ENCODE data around the gene SLC6A16. TPM values are rescaled to one million over a fixed set of nuclear protein-coding genes. Genes with fewer than 3 reads are reported as not detected.
"Not testable (repeated sequence)": the region's sequence is repeated elsewhere in the genome, so short reads cannot be mapped to it uniquely, and the experiment has no call there.

Gene SLC6A16
- total and polyA plus RNA-seq, 2 of the 8 experiments (the other 6 are each of a cell fraction or from before 2014, with no cell fraction given): 1.1 to 1.5 TPM

DNA sequence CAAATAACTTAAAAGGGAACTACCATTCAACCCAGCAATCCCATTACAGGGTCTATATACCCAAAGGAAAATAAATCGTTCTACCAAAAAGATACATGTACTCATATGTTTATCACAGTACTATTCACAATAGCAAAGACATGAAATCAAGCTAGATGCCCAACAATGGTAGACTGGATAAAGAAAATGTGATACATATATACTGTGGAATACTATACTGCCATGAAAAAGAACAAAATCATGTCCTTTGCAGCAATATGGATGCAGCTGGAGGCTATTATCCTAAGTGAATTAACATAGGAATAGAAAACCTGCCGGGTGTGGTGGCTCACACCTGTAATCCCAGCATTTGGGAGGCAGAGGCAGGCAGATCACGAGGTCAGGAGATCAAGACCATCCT is 26.3 kb downstream of the SLC6A16 start:
- H3K56ac ChIP-seq (replicated peaks; ENCODE audit: insufficient read length, low read depth, low read length); H3K27ac ChIP-seq (ENCODE audit: low read depth, low read length); POLR2A ChIA-PET (ENCODE audit: partially characterized antibody); H3K79me1 ChIP-seq (ENCODE audit: low read depth, low read length); H3K9me3 ChIP-seq (ENCODE audit: insufficient read depth in 2 of 2, low read depth in 1 of 2, low read length in 1 of 2); H2BK15ac ChIP-seq (ENCODE audit: low read length); H3K27me3 ChIP-seq (replicated peaks in 1 of 4; ENCODE audit: control insufficient read depth in 3 of 4, extremely low read depth in 1 of 4, insufficient read depth in 3 of 4, low read length in 3 of 4); DNase-seq (ENCODE audit: low read depth in 1 of 2, low spot score in 2 of 2); H3K36me3 ChIP-seq (ENCODE audit: control insufficient read depth in 2 of 4, insufficient read depth in 4 of 4, low read length in 3 of 4); H3K23me2 ChIP-seq (ENCODE audit: low read depth, low read length); H2BK12ac ChIP-seq (ENCODE audit: low read depth, low read length); H2BK20ac ChIP-seq (ENCODE audit: low read length); H3K4ac ChIP-seq (replicated peaks; ENCODE audit: insufficient read length, low read depth, low read length); H3K18ac ChIP-seq (ENCODE audit: extremely low read depth, low read length); H3K79me2 ChIP-seq (ENCODE audit: control insufficient read depth in 1 of 2, insufficient read depth in 2 of 2, low read length in 2 of 2); H4K91ac ChIP-seq (replicated peaks; ENCODE audit: insufficient read length, low read length); H3K4me3 ChIP-seq (ENCODE audit: extremely low read depth in 1 of 4, insufficient read depth in 2 of 4, low read depth in 3 of 4, low read length in 4 of 4); H4K20me1 ChIP-seq (replicated peaks in 1 of 2; ENCODE audit: control insufficient read depth in 1 of 2, insufficient read depth in 2 of 2, low read length in 2 of 2); H2AFZ ChIP-seq (ENCODE audit: low read length); H4K8ac ChIP-seq (ENCODE audit: extremely low read depth, insufficient read depth, low read length); H2AK5ac ChIP-seq (ENCODE audit: low read depth, low read length); H3K4me2 ChIP-seq (ENCODE audit: insufficient read depth in 1 of 2, low read depth in 2 of 2, low read length in 2 of 2); H3K4me1 ChIP-seq (replicated peaks in 1 of 4; ENCODE audit: control insufficient read depth in 3 of 4, insufficient read depth in 4 of 4, low read length in 3 of 4); H4K5ac ChIP-seq (ENCODE audit: insufficient read length, low read depth, low read length); H3K23ac ChIP-seq (ENCODE audit: insufficient read length); H2BK5ac ChIP-seq (ENCODE audit: low read depth, low read length); H2BK120ac ChIP-seq (replicated peaks; ENCODE audit: low read depth, low read length); H3K14ac ChIP-seq (ENCODE audit: insufficient read length); H3K9ac ChIP-seq (replicated peaks in 1 of 4; ENCODE audit: extremely low read depth in 1 of 4, low read depth in 3 of 4, low read length in 3 of 4): not testable (repeated sequence)
- FAIRE-seq: peak; percentile 36
- CTCF ChIA-PET (ENCODE audit: partially characterized antibody): interaction anchor here (0.6 to 1.1 kb wide), 2 partner anchors 14 to 38 kb away, joined by 3 read pairs; no protein-coding TSS in a partner anchor
- 83% methylated on average over 3 of the region's 3 CpGs; no CpG with 5 or more reads in 1 of the 2 experiments for WGBS, 2 experiments (ENCODE audit: extremely low coverage in 1 of 2, insufficient coverage in 1 of 2, insufficient read length in 1 of 2, insufficient replicate concordance in 2 of 2, low coverage in 1 of 2, low lambda C conversion rate in 2 of 2, missing lambda C conversion rate in 1 of 2)
- peak; percentile 22; the same call in 1 of the 2 replicates for TF ChIP-seq KDM1A (IDR thresholded peaks at IDR 0.05; ENCODE audit: borderline replicate concordance, low read length)

All from H1 (cell line).